Fibroblast of upper back skin (primary cell): Measurements from ENCODE around the gene TMEM151B.
"Not testable (repeated sequence)": the region's sequence is repeated elsewhere in the genome, so short reads cannot be mapped to it uniquely, and the experiment has no call there.

ENCODE experiments used
- DNase-seq: peaks from one replicate; pipeline ENCODE4 v3.0.0-alpha.2; 2013

TMEM151B gene

DNA sequence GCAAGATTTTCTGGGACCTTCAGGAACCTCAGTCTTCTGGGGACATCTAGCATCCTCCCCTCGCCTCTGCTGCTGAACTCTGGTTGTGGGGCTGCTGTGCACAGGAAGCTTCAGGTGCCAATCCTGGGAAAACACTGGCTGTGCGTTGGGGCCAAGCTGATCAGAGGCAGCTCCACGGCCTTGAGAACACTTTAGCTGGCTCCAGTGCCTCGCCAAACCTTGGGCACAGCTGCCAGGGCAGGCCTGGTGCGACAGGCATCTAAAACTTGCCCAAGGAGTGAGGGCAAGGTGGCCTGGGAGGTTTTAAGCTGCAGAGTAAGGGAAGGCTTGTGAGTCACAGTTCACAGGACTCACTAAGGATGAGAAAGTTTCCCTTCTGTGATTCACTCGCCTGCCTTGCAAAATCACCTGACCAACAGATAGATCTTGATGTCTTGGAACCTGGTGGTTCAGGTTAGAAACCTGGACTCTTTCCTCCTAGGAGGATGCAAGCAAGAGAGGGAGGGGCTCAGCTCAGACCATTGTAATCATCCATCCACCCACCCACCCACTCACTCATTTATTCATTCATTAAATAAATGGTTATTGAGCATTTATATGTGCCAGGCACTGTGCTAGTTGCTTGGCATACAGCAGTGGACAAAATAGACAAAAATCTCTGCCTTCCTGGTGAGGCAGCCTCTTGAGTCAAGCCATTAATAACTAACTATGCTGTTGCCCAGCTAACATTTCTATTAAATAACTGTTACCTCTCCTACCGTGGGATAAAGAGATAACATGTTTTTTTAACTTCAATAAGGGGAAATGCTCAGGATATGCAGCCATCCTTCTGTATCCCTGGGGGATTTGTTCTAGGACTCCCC lies 69.7 kb downstream of the TMEM151B start:
- no peak for DNase-seq

DNA sequence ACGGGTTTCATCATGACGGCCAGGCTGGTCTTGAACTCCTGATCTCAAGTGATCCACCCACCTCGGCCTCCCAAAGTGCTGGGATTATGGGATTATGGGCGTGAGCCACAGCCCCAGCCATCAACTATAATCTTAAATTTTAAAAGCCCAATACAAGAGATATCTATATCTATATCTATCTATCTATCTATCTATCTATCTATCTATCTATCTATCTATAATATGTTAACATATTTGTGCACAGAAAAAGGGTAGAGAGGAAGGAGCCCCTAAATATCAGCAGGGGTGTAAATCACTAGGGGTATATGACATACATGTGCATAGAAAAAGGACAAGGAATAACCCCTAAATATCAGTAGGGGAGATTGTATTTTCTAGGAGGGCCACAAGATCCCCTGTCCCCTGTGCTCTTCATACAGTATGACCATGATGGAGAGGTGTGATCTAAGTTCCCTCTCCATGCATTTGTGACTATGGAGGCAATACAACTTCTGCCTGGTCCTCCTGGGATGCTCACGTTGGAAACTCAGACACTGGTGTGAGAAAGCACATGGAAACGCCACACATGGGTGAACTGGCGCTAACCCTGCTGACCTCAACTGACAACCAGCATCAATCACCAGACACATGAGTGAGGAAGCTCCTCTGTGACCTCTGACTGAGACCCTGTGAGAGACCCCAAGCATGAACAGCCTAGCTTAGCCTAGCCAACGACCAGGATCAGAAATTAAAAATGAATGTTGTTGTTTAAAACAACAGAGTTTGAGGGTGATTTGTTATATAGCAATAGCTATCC lies 71.0 kb downstream of the TMEM151B start:
- no peak for DNase-seq

GRCh38 chr6:44342052-44342451 lies 71.8 kb downstream of the TMEM151B start:
- no peak for DNase-seq

DNA sequence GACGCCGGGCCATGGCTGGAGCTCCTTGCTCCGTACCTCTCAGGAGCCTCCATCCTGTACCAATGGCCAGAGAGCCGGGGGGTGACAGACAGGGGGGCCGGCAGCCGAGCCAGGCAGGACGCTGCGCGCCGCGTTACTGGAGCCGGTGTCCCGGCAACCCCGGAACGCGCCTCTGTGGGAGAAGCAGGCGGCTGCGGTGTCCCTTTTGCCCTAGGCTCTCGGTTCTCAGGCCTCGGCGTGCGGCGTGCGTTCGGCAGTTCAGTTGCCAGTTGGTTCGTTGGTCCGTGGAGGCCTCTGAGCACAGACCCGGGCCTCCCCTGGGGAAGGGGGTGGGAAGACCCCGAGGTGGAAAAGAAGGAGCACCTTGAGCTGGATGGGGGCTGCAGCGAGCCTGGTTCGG lies 72.2 kb downstream of the TMEM151B start, which contains the start of gene SPATS1:
TSS of gene SPATS1 (plus strand) at position 162 of the 400 bp plus-strand sequence. CDS start 446 bp downstream, outside the sequence.
- no peak for DNase-seq

DNA sequence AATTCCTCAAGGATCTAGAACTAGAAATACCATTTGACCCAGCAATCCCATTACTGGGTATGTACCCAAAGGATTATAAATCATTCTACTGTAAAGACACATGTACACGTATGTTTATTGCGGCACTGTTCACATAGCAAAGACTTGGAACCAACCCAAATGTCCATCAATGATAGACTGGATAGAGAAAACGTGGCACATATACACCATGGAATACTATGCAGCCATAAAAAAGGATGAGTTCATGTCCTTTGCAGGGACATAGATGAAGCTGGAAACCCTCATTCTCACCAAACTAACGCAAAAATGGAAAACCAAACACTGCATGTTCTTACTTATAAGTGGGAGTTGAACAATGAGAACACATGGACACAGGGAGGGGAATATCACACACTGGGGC lies 76.6 kb downstream of the TMEM151B start:
- not testable (repeated sequence) for DNase-seq

DNA sequence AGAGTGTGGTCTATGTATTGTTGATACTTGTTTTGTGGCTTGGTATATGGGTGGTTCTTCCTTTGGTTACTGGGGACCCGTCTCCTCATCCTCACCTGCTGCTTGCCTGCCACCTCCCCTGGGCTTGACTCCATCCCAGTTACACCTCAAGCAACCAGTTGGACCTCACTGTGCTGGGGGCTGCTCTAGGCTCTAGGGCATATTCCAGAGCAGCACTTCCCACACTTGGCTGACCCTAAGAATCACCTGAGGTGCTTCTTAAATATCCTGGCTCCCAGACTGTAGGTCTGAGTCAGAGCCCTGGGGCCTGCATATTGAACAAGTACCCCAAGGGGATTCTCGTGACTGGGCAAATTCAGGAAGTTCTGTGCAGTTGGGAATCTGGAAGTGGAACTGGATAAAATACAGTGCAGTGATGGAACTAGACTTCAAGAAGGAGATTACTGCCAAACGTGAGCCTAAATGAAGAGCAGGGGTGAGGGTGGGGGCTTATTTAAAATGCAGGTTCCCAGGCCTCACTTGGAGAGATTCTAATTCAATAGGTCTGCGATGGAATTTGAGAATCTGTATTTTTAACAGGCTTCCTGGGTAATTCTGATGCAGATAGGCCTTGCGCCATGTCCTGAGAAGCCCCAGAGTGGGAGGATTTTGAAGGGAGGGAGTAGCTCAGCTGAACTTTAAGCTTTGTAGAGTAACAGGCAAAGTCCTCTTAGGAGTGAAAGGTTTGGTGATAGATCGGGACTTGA lies 79.8 kb downstream of the TMEM151B start:
- DNase-seq: no peak

DNA sequence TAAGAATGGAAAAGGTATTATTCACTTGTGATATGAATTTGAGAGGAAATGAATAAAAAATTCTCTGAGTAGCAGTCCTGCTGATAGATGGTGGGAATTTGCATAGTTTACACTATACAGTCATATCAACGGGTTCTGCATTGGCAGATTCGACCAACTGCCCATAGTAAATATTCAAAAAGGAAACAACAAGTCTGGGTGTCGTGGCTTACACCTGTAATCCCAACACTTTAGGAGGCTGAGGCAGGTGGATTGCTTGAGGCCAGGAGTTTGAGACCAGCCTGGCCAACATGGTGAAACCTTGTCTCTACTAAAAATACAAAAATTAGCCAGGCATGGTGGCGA lies 80.4 kb downstream of the TMEM151B start:
- not testable (repeated sequence) for DNase-seq

DNA sequence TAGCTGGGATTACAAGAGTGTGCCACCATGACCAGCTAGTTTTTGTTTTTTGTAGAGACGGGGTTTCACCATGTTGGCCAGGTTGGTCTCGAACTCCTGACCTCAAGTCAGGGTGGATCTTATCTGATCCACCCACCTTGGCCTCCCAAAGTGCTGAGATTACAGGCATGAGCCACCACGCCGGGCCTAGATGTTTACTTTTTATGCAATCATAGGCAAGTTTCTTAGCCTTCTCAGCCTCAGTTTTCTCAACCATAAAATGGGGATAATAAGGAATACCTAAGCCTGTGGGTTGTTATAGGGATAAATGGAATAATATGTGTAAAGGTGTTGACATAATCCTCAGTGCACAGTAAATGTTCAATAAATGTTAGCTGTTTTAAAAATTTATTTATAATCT lies 82.0 kb downstream of the TMEM151B start:
- no peak for DNase-seq

DNA sequence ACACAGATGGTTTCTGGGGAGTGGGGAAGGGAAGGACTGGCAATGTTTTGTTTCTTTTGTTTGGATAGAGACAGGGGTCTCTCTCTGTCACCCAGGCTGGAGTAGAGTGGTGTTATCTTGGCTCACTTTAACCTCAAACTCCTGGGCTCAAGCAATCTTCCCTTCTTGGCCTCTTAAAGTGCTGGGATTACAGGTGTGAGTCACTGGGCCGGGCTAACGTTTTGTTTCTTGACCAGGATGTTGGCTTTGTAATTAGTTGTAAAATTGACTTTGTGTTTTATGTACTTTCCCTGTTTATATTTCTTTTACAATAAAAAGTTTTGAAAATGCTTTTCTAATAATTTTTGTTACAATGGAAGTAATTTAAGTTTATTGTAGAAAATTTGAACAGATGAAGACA lies 83.1 kb downstream of the TMEM151B start:
- DNase-seq: no peak

DNA sequence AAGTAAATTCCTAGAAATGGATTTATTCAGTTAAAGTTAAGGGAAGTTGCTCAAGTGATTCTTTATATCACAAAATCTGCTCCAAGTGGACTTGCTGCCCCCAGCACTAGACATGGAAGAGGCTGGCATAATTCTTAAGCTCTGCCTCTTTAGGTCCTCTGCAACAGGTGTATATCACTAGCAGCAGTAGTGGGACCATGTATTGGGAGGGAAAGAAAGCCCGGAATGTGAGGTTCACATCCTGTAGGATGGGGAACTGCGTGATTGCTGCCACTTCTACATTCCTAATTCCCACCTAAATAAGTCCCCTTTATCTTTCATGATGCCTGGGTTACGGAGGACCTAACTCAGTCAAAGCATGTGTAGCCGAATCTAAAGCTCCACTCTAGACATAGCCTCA lies 85.4 kb downstream of the TMEM151B start:
- DNase-seq: no peak

DNA sequence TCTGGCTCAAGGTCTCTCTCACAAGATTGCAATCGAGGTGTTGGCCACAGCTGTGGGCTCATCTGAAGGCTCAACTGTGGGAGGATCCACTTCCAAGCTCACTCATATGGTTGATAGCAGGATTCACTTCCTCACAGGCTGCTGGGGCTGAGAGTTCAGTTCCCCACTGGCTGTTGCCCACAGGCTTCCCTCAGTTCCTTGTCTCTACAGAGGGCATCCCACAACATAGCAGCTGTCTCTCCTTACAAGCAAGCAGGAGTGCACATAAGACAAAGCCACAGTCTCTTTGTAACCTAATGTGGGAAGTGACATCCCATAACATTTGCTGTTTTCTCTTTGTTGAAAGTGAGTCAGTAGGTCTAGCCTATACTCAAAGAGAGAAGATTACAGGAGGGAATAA lies 86.2 kb downstream of the TMEM151B start:
- no peak for DNase-seq
